GM23338 (cell line): Measurements from ENCODE around the gene ABCG2. TPM values are rescaled to one million over a fixed set of nuclear protein-coding genes. Genes with fewer than 3 reads are reported as not detected.

Experiments used
- ATAC-seq: fragments of 200-7000 bp; cut with Tn5 transposase; 3 replicates; pipeline ENCODE4 v1.9.1; 2020
- DNase-seq: peaks from one replicate; pipeline ENCODE4 v3.0.0-alpha.2; 2015; ENCODE audit warnings: low spot score
- H2AFZ ChIP-seq: fragments of 200-600 bp; sonication (generic); 2 replicates; pipeline ENCODE4 v1.8.0; 2016; ENCODE audit warnings: antibody characterized with exemption, mild to moderate bottlenecking, moderate library complexity
- H3F3A ChIP-seq: fragments of 200-600 bp; sonication (generic); replicated peaks from 2 replicates; pipeline ENCODE4 v1.8.0; 2017; ENCODE audit warnings: antibody characterized with exemption, mixed run types, low read depth
- H3K27ac ChIP-seq: fragments of 200-600 bp; sonication (generic); 2 replicates; pipeline ENCODE4 v1.6.1; 2016; ENCODE audit warnings: low read depth
- H3K27me3 ChIP-seq: fragments of 200-600 bp; sonication (generic); 2 replicates; pipeline ENCODE4 v1.8.0; 2016; ENCODE audit warnings: mild to moderate bottlenecking, mixed run types, moderate library complexity; ENCODE audit not compliant: insufficient read depth
- H3K36me3 ChIP-seq: fragments of 200-600 bp; sonication (generic); 2 replicates; pipeline ENCODE4 v1.8.0; 2016; ENCODE audit warnings: mild to moderate bottlenecking; ENCODE audit not compliant: insufficient read depth
- H3K4me1 ChIP-seq: fragments of 200-600 bp; sonication (generic); 2 replicates; pipeline ENCODE4 v1.8.0; 2016; ENCODE audit warnings: mild to moderate bottlenecking, moderate library complexity; ENCODE audit not compliant: insufficient read depth
- H3K4me2 ChIP-seq: fragments of 200-600 bp; sonication (generic); 2 replicates; pipeline ENCODE4 v1.7.1; 2017; ENCODE audit warnings: mixed run types
- H3K4me3 ChIP-seq: fragments of 200-600 bp; sonication (generic); 2 replicates; pipeline ENCODE4 v1.6.1; 2016; ENCODE audit warnings: mixed run types
- H3K79me2 ChIP-seq: fragments of 200-600 bp; sonication (generic); replicated peaks from 2 replicates; pipeline ENCODE4 v1.8.0; 2017; ENCODE audit warnings: mild to moderate bottlenecking; ENCODE audit not compliant: insufficient read depth
- H3K9me2 ChIP-seq: fragments of 200-600 bp; sonication (generic); 2 replicates; pipeline ENCODE4 v1.8.0; 2017; ENCODE audit not compliant: insufficient read depth
- H4K20me1 ChIP-seq: fragments of 200-600 bp; sonication (generic); replicated peaks from 2 replicates; pipeline ENCODE4 v1.8.0; 2017; ENCODE audit warnings: mild to moderate bottlenecking; ENCODE audit not compliant: insufficient read depth
- H3K27ac Mint-ChIP-seq: 2 replicates; pipeline ENCODE4 v1.8.0; 2020; ENCODE audit warnings: inconsistent platforms, mild to moderate bottlenecking, moderate library complexity, mixed read lengths
- H3K27me3 Mint-ChIP-seq: 3 replicates; pipeline ENCODE4 v1.8.0; 2022; ENCODE audit warnings: low read depth, mild to moderate bottlenecking, moderate library complexity, mixed read lengths, inconsistent platforms; ENCODE audit not compliant: insufficient read depth, poor library complexity
- H3K36me3 Mint-ChIP-seq: 3 replicates; pipeline ENCODE4 v1.8.0; 2021; ENCODE audit warnings: low read depth, mild to moderate bottlenecking, inconsistent platforms, moderate library complexity, mixed read lengths
- H3K4me1 Mint-ChIP-seq: 3 replicates; pipeline ENCODE4 v1.8.0; 2020; ENCODE audit warnings: mild to moderate bottlenecking, inconsistent platforms, mixed read lengths
- H3K4me3 Mint-ChIP-seq: 3 replicates; pipeline ENCODE4 v1.8.0; 2021; ENCODE audit warnings: moderate library complexity, mild to moderate bottlenecking, inconsistent platforms, mixed read lengths
- H3K9me3 Mint-ChIP-seq: 3 replicates; pipeline ENCODE4 v1.8.0; 2020; ENCODE audit warnings: moderate library complexity, mild to moderate bottlenecking, inconsistent platforms, mixed read lengths
- CREB1 ChIP-seq: fragments of 250-450 bp; sonication (Bioruptor Pico); IDR thresholded peaks from 2 replicates; pipeline ENCODE4 v1.5.0; 2020; ENCODE audit warnings: low read depth, mild to moderate bottlenecking, moderate library complexity
- EZH2phosphoT487 ChIP-seq: fragments of 200-600 bp; sonication (generic); IDR thresholded peaks from one replicate; pipeline ENCODE4 v1.8.1; 2018; ENCODE audit warnings: antibody characterized with exemption; ENCODE audit not compliant: unreplicated experiment
- JUNB ChIP-seq: IDR thresholded peaks from one replicate; pipeline ENCODE4 v1.6.1; 2016; ENCODE audit warnings: antibody characterized with exemption; ENCODE audit not compliant: unreplicated experiment
- NANOG ChIP-seq: IDR thresholded peaks from 2 replicates; pipeline ENCODE4 v1.6.1; 2016; ENCODE audit warnings: antibody characterized with exemption, borderline replicate concordance
- POLR2AphosphoS5 ChIP-seq: IDR thresholded peaks from 2 replicates; pipeline ENCODE4 v1.6.1; 2016; ENCODE audit warnings: antibody characterized with exemption, low read depth
- STAT1 ChIP-seq: IDR thresholded peaks from one replicate; pipeline ENCODE4 v1.6.1; 2016; ENCODE audit warnings: antibody characterized with exemption; ENCODE audit not compliant: unreplicated experiment
- ZNF114 ChIP-seq: fragments of 250-450 bp; sonication (Bioruptor Pico); IDR thresholded peaks from 2 replicates; pipeline ENCODE4 v1.5.0; 2020; ENCODE audit warnings: mild to moderate bottlenecking, moderate library complexity
- ZNF331 ChIP-seq: fragments of 250-450 bp; sonication (Bioruptor Pico); IDR thresholded peaks from 2 replicates; pipeline ENCODE4 v1.5.0; 2020; ENCODE audit warnings: low read depth, mild to moderate bottlenecking, moderate library complexity
- polyA plus RNA-seq: library from polyadenylated mRNA; unstranded; fragments of >200 nt; fragmentation: Nextera tagmentation; extraction: Ambion mirVana; gene quantifications from 2 replicates; pipeline ENCODE4 v1.2.1, GENCODE V29; 2016
- total RNA-seq: library from RNA; depleted of rRNA; stranded (reverse); fragments of >200 nt; shearing (Covaris generic); gene quantifications from 2 replicates; pipeline ENCODE4 v1.2.3, GENCODE V29; 2014
- TF ChIP-seq, protein P1 (sequence below): IDR thresholded peaks from one replicate; pipeline ENCODE4 v1.6.1; 2018; ENCODE audit warnings: antibody characterized with exemption; ENCODE audit not compliant: unreplicated experiment
- TF ChIP-seq, protein P2 (sequence below), 2 experiments: fragments of 200-600 bp in 1 of 2; sonication (generic) in 1 of 2; conservative IDR thresholded peaks; 2 replicates each; pipeline versions ENCODE4 v1.5.1 to v1.6.1; 2016 to 2017; ENCODE audit warnings: antibody characterized with exemption in 2 of 2, low read depth in 2 of 2, mild to moderate bottlenecking in 2 of 2, moderate library complexity in 1 of 2
- TF ChIP-seq, protein P3 (sequence below): IDR thresholded peaks from 2 replicates; pipeline ENCODE4 v1.6.1; 2016; ENCODE audit warnings: antibody characterized with exemption

ABCG2 gene
- total and polyA plus RNA-seq, 2 experiments from 2014 or later = 1.5 to 10.6 TPM

DNA sequence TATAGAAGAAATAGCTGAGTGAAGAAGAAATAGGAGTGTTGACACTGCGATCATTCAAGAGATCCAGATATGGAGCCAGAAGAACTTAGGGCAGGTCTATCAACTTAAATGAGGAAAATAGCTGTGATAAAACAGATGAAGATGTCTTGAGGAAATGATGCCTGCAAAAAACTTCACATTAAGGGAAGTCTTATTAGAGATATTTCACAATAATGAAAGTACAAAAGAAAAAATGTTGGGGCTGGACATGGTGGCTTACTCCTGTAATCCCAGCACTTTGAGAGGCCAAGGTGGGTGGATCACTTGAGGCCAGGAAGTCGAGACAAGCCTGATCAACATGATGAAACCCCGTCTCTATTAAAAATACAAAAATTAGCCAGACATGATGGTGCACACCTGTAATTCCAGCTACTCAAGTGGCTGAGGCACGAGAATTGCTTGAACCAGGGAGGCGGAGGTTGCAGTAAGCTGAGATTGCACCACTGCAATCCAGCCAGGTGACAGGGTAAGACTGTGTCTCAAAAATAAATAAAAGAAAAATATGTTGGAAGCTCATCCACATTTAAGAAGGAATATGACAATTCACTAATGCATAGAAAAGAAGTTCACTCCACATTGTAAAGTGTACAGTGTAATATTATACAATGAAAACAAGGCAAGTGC, 94.7 kb downstream of the ABCG2 start:
- Histone ChIP-seq H4K20me1 (no peaks in the 10 kb centered on the region), H3K4me2 (no peak overlapping the region), H2AFZ (no peak overlapping the region), H3K79me2 (no peaks in the 10 kb centered on the region), H3K4me3 (no peak overlapping the region), H3K4me1 (no peaks in the 10 kb centered on the region), H3F3A (no peaks in the 10 kb centered on the region), H3K27me3 (no peaks in the 10 kb centered on the region), H3K9me2 (no peaks in the 10 kb centered on the region), H3K27ac (no peak overlapping the region), H3K36me3 (peaks cover 45% of the 10 kb centered on the region)
- Mint-ChIP-seq H3K36me3 (peaks cover 66% of the 10 kb centered on the region), H3K4me3 (no peak overlapping the region), H3K9me3 (peaks cover 3% of the 10 kb centered on the region; the same call in 1 of the 3 replicates), H3K27ac (no peak overlapping the region), H3K4me1 (no peaks in the 10 kb centered on the region), H3K27me3 (peaks cover 6% of the 10 kb centered on the region)
- TF ChIP-seq, protein P1, sequence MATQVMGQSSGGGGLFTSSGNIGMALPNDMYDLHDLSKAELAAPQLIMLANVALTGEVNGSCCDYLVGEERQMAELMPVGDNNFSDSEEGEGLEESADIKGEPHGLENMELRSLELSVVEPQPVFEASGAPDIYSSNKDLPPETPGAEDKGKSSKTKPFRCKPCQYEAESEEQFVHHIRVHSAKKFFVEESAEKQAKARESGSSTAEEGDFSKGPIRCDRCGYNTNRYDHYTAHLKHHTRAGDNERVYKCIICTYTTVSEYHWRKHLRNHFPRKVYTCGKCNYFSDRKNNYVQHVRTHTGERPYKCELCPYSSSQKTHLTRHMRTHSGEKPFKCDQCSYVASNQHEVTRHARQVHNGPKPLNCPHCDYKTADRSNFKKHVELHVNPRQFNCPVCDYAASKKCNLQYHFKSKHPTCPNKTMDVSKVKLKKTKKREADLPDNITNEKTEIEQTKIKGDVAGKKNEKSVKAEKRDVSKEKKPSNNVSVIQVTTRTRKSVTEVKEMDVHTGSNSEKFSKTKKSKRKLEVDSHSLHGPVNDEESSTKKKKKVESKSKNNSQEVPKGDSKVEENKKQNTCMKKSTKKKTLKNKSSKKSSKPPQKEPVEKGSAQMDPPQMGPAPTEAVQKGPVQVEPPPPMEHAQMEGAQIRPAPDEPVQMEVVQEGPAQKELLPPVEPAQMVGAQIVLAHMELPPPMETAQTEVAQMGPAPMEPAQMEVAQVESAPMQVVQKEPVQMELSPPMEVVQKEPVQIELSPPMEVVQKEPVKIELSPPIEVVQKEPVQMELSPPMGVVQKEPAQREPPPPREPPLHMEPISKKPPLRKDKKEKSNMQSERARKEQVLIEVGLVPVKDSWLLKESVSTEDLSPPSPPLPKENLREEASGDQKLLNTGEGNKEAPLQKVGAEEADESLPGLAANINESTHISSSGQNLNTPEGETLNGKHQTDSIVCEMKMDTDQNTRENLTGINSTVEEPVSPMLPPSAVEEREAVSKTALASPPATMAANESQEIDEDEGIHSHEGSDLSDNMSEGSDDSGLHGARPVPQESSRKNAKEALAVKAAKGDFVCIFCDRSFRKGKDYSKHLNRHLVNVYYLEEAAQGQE = no peak
- no peak for DNase-seq
- ATAC-seq = no peak

DNA sequence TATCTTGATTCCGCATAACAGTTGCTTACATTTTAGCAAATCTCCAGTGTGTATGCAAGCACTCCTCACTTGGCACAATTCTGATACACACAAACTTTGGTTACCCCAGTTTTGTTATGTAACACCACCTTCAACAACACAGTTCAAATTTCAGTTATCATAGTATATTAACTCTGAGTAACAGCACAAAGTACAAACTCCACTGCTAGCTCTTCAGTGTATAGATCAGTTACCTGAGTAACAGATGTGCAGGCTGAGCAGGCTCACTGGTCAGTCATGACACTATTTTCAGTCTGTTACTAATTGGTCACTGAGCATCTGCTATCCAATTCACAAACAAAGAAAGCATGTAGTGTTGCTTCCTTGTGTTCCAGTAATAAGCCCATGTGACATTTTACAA, 95.6 kb downstream of the ABCG2 start:
- Histone ChIP-seq H3K4me1 (no peaks in the 10 kb centered on the region), H2AFZ (no peak overlapping the region), H3K36me3 (peaks cover 47% of the 10 kb centered on the region), H3K79me2 (no peaks in the 10 kb centered on the region), H3K4me3 (no peak overlapping the region), H3K4me2 (no peak overlapping the region), H3K27me3 (no peaks in the 10 kb centered on the region), H4K20me1 (no peaks in the 10 kb centered on the region), H3K9me2 (no peaks in the 10 kb centered on the region), H3F3A (no peaks in the 10 kb centered on the region), H3K27ac (no peak overlapping the region)
- Mint-ChIP-seq H3K36me3 (peaks cover 63% of the 10 kb centered on the region), H3K27ac (no peak overlapping the region), H3K4me3 (no peak overlapping the region), H3K27me3 (peaks cover 5% of the 10 kb centered on the region), H3K9me3 (no peaks in the 10 kb centered on the region), H3K4me1 (no peaks in the 10 kb centered on the region)
- DNase-seq = no peak
- ATAC-seq = no peak
- TF ChIP-seq EZH2phosphoT487 (no peak), ZNF114 (no peak), JUNB (no peak), STAT1 (no peak), NANOG (no peak), ZNF331 (CRISPR knock-in tag) (no peak), CREB1 (CRISPR knock-in tag) (no peak), POLR2AphosphoS5 (no peak)
- TF ChIP-seq, protein P2, sequence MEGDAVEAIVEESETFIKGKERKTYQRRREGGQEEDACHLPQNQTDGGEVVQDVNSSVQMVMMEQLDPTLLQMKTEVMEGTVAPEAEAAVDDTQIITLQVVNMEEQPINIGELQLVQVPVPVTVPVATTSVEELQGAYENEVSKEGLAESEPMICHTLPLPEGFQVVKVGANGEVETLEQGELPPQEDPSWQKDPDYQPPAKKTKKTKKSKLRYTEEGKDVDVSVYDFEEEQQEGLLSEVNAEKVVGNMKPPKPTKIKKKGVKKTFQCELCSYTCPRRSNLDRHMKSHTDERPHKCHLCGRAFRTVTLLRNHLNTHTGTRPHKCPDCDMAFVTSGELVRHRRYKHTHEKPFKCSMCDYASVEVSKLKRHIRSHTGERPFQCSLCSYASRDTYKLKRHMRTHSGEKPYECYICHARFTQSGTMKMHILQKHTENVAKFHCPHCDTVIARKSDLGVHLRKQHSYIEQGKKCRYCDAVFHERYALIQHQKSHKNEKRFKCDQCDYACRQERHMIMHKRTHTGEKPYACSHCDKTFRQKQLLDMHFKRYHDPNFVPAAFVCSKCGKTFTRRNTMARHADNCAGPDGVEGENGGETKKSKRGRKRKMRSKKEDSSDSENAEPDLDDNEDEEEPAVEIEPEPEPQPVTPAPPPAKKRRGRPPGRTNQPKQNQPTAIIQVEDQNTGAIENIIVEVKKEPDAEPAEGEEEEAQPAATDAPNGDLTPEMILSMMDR (conservative IDR thresholded peaks at IDR 0.05; ENCODE audit: low read depth in 2 of 2) = no peak
- TF ChIP-seq, protein P3, sequence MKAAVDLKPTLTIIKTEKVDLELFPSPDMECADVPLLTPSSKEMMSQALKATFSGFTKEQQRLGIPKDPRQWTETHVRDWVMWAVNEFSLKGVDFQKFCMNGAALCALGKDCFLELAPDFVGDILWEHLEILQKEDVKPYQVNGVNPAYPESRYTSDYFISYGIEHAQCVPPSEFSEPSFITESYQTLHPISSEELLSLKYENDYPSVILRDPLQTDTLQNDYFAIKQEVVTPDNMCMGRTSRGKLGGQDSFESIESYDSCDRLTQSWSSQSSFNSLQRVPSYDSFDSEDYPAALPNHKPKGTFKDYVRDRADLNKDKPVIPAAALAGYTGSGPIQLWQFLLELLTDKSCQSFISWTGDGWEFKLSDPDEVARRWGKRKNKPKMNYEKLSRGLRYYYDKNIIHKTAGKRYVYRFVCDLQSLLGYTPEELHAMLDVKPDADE = no peak
